HepG2 (cell line): ENCODE results near the gene UNC5B. TPM values are rescaled to one million over a fixed set of nuclear protein-coding genes. Genes with fewer than 3 reads are reported as not detected.

Source experiments
- GFI1 ChIP-seq: sonication (generic); formaldehyde crosslinking; IDR thresholded peaks from 2 replicates; pipeline ENCODE4 v1.5.0; 2020; ENCODE audit warnings: missing genetic modification reagents, mild to moderate bottlenecking, borderline replicate concordance
- HES4 ChIP-seq: sonication (generic); formaldehyde crosslinking; IDR thresholded peaks from 2 replicates; pipeline ENCODE4 v1.9.0; 2021; ENCODE audit warnings: mild to moderate bottlenecking, missing genetic modification reagents, borderline replicate concordance
- HHEX ChIP-seq: IDR thresholded peaks from 2 replicates; pipeline ENCODE4 v1.6.1; 2016; ENCODE audit warnings: control low read depth
- IRF1 ChIP-seq: sonication (generic); formaldehyde crosslinking; IDR thresholded peaks from 2 replicates; pipeline ENCODE4 v1.4.0; 2020; ENCODE audit warnings: low read depth, mild to moderate bottlenecking, missing genetic modification reagents
- PAXIP1 ChIP-seq: sonication (generic); formaldehyde crosslinking; conservative IDR thresholded peaks from 2 replicates; pipeline ENCODE4 v1.4.0; 2020; ENCODE audit warnings: mild to moderate bottlenecking, missing genetic modification reagents, moderate library complexity
- ZBTB49 ChIP-seq: sonication (generic); formaldehyde crosslinking; IDR thresholded peaks from 2 replicates; pipeline ENCODE4 v1.4.0; 2020; ENCODE audit warnings: missing genetic modification reagents, borderline replicate concordance
- ZNF256 ChIP-seq: sonication (generic); formaldehyde crosslinking; conservative IDR thresholded peaks from 2 replicates; pipeline ENCODE4 v1.4.0; 2020; ENCODE audit warnings: missing genetic modification reagents
- ZNF513 ChIP-seq: sonication (generic); formaldehyde crosslinking; conservative IDR thresholded peaks from 2 replicates; pipeline ENCODE4 v1.5.0; 2020; ENCODE audit warnings: missing genetic modification reagents
- ZNF569 ChIP-seq: sonication (generic); formaldehyde crosslinking; IDR thresholded peaks from 2 replicates; pipeline ENCODE4 v1.5.0; 2020; ENCODE audit warnings: mild to moderate bottlenecking, missing genetic modification reagents, moderate library complexity, borderline replicate concordance
- ZNF597 ChIP-seq: sonication (generic); formaldehyde crosslinking; IDR thresholded peaks from 2 replicates; pipeline ENCODE4 v1.5.0; 2020; ENCODE audit warnings: missing genetic modification reagents
- ZNF75D ChIP-seq: sonication (generic); formaldehyde crosslinking; IDR thresholded peaks from 2 replicates; pipeline ENCODE4 v1.8.1; 2023; ENCODE audit warnings: missing genetic modification reagents, mild to moderate bottlenecking, borderline replicate concordance
- polyA plus RNA-seq, 8 experiments: library from polyadenylated mRNA; depleted of rRNA in 3 of 8; stranded (reverse) in 7 of 8; unstranded in 1 of 8; fragments of >200 nt; fragmentation: Illumina TruSeq in 4 of 8; extraction: Trizol in 4 of 8; gene quantifications; 2 replicates each; pipeline versions ENCODE4 v1.2.1 to v1.2.3, GENCODE V29; 2011 to 2016; ENCODE audit warnings: low read depth in 4 of 8, missing spikeins in 1 of 8, mixed read lengths in 1 of 8; ENCODE audit not compliant: insufficient read depth in 1 of 8
- total RNA-seq, 5 experiments: library from RNA; depleted of rRNA; stranded (reverse); fragments of >200 nt; fragmentation: Illumina TruSeq; extraction: Trizol; gene quantifications; 2 replicates each; pipeline ENCODE4 v1.2.3, GENCODE V29; 2016; ENCODE audit warnings: low read depth in 1 of 5

The UNC5B gene
- total and polyA plus RNA-seq, 2 of the 13 experiments (the other 11 are each of a cell fraction or from before 2014, with no cell fraction given), result 0.07 TPM

GRCh38 chr10:71173466-71173865, 38.9 kb upstream of the UNC5B start (continued):
- TF ChIP-seq PAXIP1 (CRISPR knock-in tag), result no peak
- no peak for TF ChIP-seq ZNF256 (CRISPR knock-in tag)
- no peak for TF ChIP-seq ZNF569 (CRISPR knock-in tag)
- TF ChIP-seq ZNF513, result no peak
- TF ChIP-seq HHEX, result no peak
- TF ChIP-seq HES4 (CRISPR knock-in tag), result no peak
- no peak for TF ChIP-seq ZNF597
- no peak for TF ChIP-seq ZBTB49 (CRISPR knock-in tag)
- no peak for TF ChIP-seq GFI1 (CRISPR knock-in tag)
- no peak for TF ChIP-seq ZNF75D (CRISPR knock-in tag)
- no peak for TF ChIP-seq IRF1 (CRISPR knock-in tag)
